ENCODE measurements around the gene EBF3.

EBF3 gene

DNA sequence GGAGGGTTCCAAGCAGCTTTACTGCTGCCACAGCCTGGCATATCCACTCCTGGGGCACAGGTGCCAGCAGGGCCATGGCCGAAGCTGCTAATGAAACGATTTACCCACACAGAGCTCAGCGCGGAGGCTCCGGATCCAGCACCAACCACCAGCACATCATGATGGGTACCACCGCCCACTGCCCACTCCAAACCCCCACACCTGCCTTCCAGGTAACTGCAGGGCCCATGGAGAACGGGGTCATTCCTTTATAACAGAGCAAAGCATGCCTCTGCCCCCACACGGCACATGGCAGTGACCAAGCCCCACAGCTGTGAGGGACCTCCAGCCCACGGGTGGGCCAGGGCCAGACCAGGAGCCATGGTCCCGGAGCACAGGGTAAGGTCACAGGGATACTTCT lies 53.2 kb downstream of the EBF3 start:
- Mint-ChIP-seq H3K4me3 (no peak overlapping the region), H3K27me3 (ENCODE audit: low read depth) (peaks cover 10% of the 10 kb centered on the region), H3K27ac (no peak overlapping the region), H3K9me3 (no peaks in the 10 kb centered on the region), H3K4me1 (peaks cover 23% of the 10 kb centered on the region), H3K36me3 (ENCODE audit: low read depth) (no peaks in the 10 kb centered on the region)
- TF ChIP-seq, protein P1, sequence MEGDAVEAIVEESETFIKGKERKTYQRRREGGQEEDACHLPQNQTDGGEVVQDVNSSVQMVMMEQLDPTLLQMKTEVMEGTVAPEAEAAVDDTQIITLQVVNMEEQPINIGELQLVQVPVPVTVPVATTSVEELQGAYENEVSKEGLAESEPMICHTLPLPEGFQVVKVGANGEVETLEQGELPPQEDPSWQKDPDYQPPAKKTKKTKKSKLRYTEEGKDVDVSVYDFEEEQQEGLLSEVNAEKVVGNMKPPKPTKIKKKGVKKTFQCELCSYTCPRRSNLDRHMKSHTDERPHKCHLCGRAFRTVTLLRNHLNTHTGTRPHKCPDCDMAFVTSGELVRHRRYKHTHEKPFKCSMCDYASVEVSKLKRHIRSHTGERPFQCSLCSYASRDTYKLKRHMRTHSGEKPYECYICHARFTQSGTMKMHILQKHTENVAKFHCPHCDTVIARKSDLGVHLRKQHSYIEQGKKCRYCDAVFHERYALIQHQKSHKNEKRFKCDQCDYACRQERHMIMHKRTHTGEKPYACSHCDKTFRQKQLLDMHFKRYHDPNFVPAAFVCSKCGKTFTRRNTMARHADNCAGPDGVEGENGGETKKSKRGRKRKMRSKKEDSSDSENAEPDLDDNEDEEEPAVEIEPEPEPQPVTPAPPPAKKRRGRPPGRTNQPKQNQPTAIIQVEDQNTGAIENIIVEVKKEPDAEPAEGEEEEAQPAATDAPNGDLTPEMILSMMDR (IDR thresholded peaks at IDR 0.05; ENCODE audit: unreplicated experiment in 3 of 3) = no peak

DNA sequence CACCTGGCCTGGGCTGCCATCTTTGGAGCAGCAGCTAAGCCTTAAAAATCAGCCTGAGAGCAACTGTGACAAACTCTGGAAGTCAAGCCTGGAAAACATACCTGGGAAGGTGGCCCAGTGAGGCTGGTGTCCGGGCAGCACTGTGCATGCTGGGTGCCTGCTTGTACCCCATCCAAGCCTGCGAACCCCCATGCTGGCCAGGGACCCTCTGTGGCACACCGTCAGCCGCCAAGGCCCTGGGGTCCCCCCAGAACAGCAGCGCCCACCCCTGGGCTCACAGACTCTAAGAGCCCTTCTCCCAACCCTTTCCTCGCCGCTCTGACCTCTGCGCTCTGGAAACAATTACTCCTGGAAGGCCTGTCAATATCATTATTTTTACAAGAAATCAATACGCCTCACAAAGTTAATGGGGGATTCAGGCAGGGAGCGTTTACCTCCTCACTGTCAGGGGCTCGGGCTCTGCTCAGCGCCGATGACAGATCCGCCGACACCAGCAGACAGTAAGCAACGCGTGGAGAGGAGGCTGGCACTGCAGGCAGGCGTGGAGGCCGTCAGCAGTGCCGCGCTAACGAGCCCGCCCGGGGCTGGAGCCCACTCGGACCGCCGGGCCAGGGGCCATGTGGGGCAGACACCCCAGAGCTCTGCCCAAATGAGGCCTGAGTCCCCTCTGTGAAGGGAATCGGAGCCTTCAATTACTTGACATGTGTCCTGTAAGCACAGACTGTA lies 54.4 kb downstream of the EBF3 start:
- no peaks in the 10 kb centered on the region for H3K36me3 Mint-ChIP-seq (ENCODE audit: low read depth)
- no peak overlapping the region for H3K4me3 Mint-ChIP-seq
- H3K27ac Mint-ChIP-seq = peak overlapping the region; percentile 2 to 26 (median 10)
- peaks cover 10% of the 10 kb centered on the region for H3K27me3 Mint-ChIP-seq (ENCODE audit: low read depth)
- no peaks in the 10 kb centered on the region for H3K9me3 Mint-ChIP-seq
- TF ChIP-seq, protein P1 (IDR thresholded peaks at IDR 0.05; ENCODE audit: unreplicated experiment in 3 of 3) = no peak
- peaks cover 23% of the 10 kb centered on the region for H3K4me1 Mint-ChIP-seq

DNA sequence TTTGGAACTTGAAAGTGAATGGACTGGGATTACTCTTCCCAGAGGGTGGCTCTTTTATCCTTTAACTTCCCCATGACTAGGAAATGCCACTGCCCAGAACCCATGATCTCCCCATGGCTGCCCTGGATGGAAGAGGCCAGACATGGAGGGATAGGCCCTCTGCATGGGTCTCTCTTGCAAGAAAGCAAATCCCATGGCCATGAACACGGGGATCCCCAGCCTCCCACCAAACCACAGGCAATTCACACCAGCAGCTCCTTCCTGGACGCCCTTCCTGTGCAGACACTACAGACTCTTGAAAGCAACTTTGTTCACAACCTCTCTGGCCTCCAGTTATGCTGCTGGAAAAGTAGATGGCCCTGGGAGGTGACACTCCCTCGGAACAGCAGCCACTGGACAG lies 55.0 kb downstream of the EBF3 start:
- H3K9me3 Mint-ChIP-seq = no peaks in the 10 kb centered on the region
- H3K4me1 Mint-ChIP-seq = peaks cover 23% of the 10 kb centered on the region
- peaks cover 4% of the 10 kb centered on the region for H3K36me3 Mint-ChIP-seq (ENCODE audit: low read depth)
- peaks cover 10% of the 10 kb centered on the region for H3K27me3 Mint-ChIP-seq (ENCODE audit: low read depth)
- H3K4me3 Mint-ChIP-seq = no peak overlapping the region
- TF ChIP-seq, protein P1 (IDR thresholded peaks at IDR 0.05; ENCODE audit: unreplicated experiment in 3 of 3) = no peak
- no peak overlapping the region for H3K27ac Mint-ChIP-seq

DNA sequence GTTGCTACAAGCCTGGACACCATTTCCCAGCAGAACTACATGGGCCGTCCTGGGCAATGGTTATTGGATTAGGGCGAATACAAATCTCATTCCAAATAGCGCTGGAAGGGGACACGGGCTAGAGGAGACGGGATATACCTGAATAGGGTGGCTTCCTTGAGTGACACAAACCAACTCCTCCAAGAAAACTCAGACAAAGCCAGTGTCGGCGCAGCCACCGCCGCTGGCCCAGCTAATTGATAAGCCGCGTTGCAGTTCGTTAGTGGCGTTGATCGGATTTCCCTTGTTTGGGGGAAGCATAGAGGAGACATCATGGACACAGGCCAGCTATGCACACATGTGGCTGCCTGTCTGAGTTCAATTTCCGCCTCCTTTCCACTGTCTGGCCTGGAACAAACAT lies 55.7 kb downstream of the EBF3 start:
- H3K36me3 Mint-ChIP-seq (ENCODE audit: low read depth) = peaks cover 4% of the 10 kb centered on the region
- H3K4me1 Mint-ChIP-seq = peaks cover 23% of the 10 kb centered on the region
- no peaks in the 10 kb centered on the region for H3K9me3 Mint-ChIP-seq
- peaks cover 10% of the 10 kb centered on the region for H3K27me3 Mint-ChIP-seq (ENCODE audit: low read depth)
- peak overlapping the region in 1 of 3 experiments; percentile 17 for H3K27ac Mint-ChIP-seq
- H3K4me3 Mint-ChIP-seq = no peak overlapping the region
- TF ChIP-seq, protein P1 (IDR thresholded peaks at IDR 0.05; ENCODE audit: unreplicated experiment in 3 of 3) = no peak

DNA sequence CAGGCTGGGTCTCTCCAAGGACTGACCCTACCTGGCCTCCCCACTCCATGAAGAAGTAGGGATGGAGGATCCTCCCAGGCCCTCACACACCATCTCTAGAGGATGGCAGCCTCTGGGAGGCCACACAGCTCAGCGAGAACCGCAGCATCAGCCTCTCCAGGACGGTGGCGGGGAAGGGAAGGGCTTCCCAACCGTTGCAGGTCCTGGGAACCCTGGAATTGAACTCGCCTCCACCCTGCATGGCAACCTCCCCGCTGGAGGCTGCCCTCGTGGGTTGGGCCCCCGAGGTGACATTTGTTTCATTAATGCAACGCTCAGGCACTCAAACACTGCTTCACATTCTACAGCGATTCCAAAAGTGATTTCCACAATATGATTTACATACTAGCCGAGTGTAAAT lies 58.5 kb downstream of the EBF3 start:
- H3K4me1 Mint-ChIP-seq = peaks cover 6% of the 10 kb centered on the region
- H3K4me3 Mint-ChIP-seq = no peak overlapping the region
- no peaks in the 10 kb centered on the region for H3K9me3 Mint-ChIP-seq
- no peak overlapping the region for H3K27ac Mint-ChIP-seq
- TF ChIP-seq, protein P1 (IDR thresholded peaks at IDR 0.05; ENCODE audit: unreplicated experiment in 3 of 3) = no peak
- H3K27me3 Mint-ChIP-seq (ENCODE audit: low read depth) = peaks cover 9% of the 10 kb centered on the region
- peaks cover 4% of the 10 kb centered on the region for H3K36me3 Mint-ChIP-seq (ENCODE audit: low read depth)

DNA sequence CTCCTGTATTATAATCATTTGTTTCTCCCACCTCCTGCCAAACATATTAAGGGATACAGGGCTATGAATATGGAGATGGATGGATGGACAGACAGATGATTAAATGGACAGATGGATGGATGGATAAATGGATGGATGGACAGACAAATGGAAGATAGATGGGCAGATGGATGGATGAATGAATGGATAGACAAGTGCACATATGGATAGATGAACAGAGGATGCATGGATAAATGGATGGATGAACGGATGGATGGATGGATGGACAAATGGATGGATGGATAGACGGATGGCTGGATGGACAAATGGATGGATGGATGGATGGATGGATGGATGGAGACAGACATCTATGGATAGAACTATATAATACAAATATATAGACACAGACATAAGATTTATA lies 59.8 kb downstream of the EBF3 start:
- Mint-ChIP-seq H3K27ac (no peak overlapping the region), H3K4me1 (peaks cover 5% of the 10 kb centered on the region), H3K9me3 (no peaks in the 10 kb centered on the region), H3K4me3 (no peak overlapping the region), H3K36me3 (ENCODE audit: low read depth) (peaks cover 4% of the 10 kb centered on the region), H3K27me3 (ENCODE audit: low read depth) (peaks cover 13% of the 10 kb centered on the region)
- TF ChIP-seq, protein P1 (IDR thresholded peaks at IDR 0.05; ENCODE audit: unreplicated experiment in 3 of 3) = no peak

Measured in nephron (organoid).